ENCODE results near the gene GHRH.

Gene GHRH, protein sequence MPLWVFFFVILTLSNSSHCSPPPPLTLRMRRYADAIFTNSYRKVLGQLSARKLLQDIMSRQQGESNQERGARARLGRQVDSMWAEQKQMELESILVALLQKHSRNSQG

DNA sequence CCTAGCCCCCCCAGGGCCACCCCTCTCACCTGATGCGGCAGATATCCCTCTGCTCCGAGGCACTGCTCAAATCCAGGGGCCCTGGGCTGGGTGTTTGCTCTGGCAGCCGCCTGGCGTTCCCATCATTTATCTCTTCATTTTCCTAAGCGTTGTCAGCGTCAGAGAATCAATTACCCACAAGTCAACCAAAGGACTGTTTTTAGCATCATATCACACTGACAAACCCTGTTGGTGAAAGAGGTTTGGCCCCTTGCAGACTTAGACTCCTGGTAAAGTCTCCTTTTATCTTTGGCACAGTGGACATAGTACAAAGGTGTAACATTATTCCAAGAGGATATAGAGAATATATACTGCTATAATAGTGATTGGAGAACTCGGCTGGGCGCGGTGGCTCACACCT lies at the start of gene GHRH:
GHRH (minus strand) TSS at position 101 of the 400 bp plus-strand sequence. CDS start 4,925 bp downstream, outside the sequence.
- DNase-seq (ENCODE audit: extremely low read depth, low read depth), result no peak
- TF ChIP-seq, protein P1, sequence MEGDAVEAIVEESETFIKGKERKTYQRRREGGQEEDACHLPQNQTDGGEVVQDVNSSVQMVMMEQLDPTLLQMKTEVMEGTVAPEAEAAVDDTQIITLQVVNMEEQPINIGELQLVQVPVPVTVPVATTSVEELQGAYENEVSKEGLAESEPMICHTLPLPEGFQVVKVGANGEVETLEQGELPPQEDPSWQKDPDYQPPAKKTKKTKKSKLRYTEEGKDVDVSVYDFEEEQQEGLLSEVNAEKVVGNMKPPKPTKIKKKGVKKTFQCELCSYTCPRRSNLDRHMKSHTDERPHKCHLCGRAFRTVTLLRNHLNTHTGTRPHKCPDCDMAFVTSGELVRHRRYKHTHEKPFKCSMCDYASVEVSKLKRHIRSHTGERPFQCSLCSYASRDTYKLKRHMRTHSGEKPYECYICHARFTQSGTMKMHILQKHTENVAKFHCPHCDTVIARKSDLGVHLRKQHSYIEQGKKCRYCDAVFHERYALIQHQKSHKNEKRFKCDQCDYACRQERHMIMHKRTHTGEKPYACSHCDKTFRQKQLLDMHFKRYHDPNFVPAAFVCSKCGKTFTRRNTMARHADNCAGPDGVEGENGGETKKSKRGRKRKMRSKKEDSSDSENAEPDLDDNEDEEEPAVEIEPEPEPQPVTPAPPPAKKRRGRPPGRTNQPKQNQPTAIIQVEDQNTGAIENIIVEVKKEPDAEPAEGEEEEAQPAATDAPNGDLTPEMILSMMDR (IDR thresholded peaks at IDR 0.05; ENCODE audit: low read depth, low read length), result no peak

DNA sequence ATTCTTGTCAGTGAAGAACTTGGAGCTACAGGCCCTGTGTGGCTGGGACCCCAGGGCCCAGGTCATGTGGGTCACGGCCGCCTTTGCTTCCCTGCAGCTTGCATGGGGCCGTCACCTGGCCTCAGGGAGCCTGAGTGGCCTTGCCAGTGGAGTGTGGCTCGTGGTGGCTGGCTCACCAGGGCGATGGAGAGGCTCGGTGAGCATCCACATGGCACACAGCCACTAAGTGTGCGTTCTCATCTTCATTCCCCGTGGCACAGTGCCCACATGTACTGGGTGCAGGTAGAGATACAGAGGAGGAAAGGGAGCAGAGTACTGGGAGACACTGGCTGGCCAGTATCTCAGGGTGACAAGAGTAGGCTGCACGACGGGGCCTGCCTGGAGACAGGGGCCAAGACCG lies 49.3 kb upstream of the GHRH start:
- TF ChIP-seq, protein P1 (IDR thresholded peaks at IDR 0.05; ENCODE audit: low read depth, low read length), result no peak
- no peak for DNase-seq (ENCODE audit: extremely low read depth, low read depth)

DNA sequence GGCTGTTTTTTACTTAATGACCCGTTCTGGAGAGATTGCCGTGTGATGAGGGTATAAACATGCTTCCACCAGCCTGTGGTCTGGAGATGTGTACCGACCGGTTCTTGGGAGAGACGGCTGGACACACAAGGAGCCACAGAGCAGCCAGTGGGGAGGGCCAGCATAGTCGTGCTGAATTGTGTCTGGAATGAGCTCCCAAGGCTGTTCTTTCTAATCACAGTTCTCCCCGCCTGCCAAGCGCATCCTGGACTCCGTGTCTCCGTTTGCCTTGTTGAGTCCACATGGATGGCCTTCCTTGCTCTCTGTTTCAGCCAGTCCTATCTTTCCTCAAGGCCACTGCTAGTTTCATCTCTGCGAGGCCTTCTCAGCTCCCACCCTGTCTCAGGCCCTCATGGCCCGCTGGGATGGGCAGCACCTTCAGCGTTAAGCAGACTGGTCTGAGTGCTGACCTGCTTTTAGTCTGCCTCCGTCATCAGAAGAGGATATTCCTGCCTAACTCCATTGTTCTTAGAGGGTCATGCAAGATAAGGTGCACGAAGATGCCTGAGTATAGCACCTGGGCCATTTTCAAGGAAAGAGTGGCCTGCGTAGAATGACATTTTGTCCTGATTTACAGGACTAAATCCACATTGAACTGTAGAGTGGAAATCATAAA lies 48.4 kb upstream of the GHRH start:
- DNase-seq (ENCODE audit: extremely low read depth, low read depth), result no peak
- TF ChIP-seq, protein P1 (IDR thresholded peaks at IDR 0.05; ENCODE audit: low read depth, low read length), result no peak

DNA sequence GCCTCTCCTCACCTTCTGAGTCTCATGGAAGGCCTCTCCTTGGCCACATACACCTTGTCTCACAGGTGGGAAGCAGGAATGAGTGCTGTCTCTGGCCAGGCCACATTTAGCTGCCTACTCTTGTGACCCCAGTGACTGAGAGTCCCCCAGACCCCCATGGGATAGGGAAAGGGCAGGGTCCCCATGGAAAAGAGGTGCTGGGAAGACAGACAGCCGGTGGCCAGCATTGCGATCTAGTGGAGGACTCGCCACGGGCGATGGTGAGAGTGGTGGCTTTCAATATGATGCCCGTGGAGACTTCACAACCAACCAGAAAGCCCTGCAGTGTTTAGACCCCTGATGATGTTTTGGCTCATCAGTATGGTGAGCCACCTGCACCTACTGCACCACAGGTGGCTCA lies 47.7 kb upstream of the GHRH start:
- DNase-seq (ENCODE audit: extremely low read depth, low read depth), result no peak
- TF ChIP-seq, protein P1 (IDR thresholded peaks at IDR 0.05; ENCODE audit: low read depth, low read length), result no peak

DNA sequence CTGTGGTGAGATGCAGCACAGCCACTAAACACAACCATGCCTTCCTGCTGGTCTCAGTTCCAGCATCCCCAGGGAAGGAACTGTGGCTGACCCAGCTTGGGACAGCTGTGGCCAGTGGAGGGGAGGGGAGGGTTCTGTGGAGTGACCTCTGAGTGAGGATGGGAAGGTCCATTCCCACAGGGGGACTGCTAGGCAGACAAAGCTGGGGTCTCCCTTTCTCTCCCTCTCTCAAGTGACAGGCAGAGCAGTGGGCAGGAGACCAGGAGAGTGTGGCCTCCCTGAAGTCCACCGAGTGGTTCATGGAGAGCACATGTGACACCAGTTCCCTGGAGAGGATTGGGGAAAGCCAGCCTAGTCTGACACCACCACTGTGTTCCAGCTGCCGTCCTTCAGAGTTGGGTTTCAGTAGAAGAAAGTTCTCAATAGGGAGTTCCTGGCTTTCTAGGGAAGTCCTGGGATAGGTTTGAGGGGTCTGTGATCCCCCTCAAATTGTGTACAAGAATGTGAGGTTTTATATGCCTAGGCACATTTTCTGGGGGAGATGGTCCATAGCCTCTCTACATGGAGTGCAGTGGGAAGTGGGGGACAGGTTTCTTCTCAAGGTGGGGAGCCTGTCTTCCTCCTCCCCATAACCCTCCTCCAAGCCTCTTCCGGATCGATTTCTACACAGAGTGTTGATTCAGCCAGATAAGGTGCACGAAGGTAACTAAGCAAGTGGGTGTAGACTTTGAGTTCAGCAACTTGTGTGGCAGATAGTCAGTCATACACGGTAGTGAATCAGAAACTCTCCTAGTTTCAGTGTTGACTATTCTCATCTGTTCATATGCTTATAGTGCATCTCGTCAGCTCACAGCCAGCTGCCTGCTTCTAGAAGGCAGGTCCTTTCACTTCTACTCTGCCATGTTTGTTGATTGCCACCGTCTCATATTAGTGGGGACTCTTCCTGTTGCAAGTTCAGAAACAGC lies 46.8 kb upstream of the GHRH start:
- TF ChIP-seq, protein P1 (IDR thresholded peaks at IDR 0.05; ENCODE audit: low read depth, low read length), result no peak
- no peak for DNase-seq (ENCODE audit: extremely low read depth, low read depth)

DNA sequence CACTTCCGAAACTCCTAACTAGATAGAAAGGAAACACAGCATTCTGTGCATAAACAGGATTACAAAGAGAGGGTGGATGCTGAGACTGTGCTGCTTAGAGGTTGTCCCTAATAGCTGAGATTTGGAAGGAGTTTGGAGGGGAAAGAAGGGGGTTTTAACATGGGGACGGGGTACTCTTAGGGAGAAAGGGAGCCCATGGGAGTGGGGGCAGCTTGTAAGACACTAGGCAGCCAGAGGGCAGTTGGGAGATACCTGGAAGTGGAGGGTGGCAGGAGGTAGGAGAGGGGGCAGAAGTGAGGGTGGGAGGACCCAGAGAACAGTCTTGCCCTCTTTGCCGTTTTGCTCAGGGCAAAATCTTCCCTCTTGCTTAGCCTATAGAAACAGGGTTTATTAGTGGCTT lies 44.2 kb upstream of the GHRH start:
- TF ChIP-seq, protein P1 (IDR thresholded peaks at IDR 0.05; ENCODE audit: low read depth, low read length), result no peak
- DNase-seq (ENCODE audit: extremely low read depth, low read depth), result no peak

DNA sequence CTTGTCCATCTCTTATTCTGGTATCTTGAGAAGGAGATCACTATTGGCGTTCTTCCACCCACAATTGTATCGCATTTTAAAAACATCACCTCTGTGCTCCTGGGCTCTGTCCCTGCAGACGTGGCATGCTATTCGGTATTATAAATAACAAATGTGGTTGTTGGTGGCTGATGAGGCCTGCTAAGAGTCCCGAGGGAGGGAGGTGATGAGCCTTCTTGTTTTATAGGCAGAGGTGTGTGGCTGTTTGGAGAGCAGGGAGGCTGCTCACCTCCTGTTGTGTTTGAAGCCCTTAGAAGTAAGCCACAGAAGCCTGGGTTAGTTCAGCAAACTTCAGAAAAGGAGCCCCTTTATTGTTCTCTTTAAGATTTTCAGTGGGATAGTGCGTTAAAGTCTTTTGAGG lies 43.5 kb upstream of the GHRH start:
- DNase-seq (ENCODE audit: extremely low read depth, low read depth), result no peak
- TF ChIP-seq, protein P1 (IDR thresholded peaks at IDR 0.05; ENCODE audit: low read depth, low read length), result no peak

Data from AG09319 (cell line).